ENCODE data around the gene PIGQ. TPM values are rescaled to one million over a fixed set of nuclear protein-coding genes. Genes with fewer than 3 reads are reported as not detected.

The PIGQ gene
- total and polyA plus RNA-seq, 2 of the 8 experiments (the other 6 are each of a cell fraction or from before 2014, with no cell fraction given): 36.0 to 49.2 TPM

DNA sequence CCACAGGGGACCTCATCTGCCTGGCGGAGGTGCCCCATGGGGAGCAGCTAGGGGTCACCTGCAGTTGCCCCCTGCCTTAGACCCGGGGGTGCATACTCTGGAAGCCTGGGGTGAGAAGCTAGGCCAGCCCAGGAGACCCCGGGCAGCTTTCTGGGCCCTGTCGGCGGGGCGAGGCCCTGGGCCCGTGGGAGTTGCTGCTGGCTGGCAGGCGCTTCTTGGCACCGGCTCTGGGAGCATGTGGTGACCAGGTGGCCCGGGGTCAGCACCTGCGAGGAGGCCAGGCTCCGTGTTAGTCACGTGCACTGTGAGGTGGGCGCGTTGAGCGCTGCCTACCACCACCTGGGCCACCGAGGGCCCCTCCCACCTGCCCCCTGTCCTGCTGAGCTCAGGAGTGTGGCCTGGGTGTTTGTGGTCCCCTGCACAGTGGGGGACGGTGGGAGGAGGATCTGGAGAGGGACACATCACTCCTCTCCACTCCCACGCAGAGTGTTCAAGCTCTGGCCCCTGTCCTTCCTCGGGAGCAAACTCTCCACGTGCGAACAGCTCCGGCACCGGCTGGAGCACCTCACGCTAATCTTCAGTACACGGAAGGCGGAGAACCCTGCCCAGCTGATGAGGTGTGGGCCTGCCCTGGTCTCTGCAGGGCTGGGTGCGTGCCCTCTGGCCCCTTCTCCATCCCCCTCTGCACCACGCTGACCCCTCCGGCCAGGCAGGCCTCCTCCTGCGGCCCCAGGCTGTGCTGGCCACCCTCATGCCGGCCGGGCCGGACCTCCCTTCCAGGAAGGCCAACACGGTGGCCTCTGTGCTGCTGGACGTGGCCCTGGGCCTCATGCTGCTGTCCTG lies 5.8 kb downstream of the PIGQ start:
- Histone ChIP-seq H3K18ac (ENCODE audit: extremely low read depth, low read length) (no peak overlapping the region), H3K27ac (ENCODE audit: low read depth, low read length) (no peak overlapping the region), H4K8ac (ENCODE audit: extremely low read depth, insufficient read depth, low read length) (no peak overlapping the region), H3K9me3 (ENCODE audit: insufficient read depth in 2 of 2, low read depth in 1 of 2, low read length in 1 of 2) (no peaks in the 10 kb centered on the region), H2BK12ac (ENCODE audit: low read depth, low read length) (no peak overlapping the region), H3K4ac (replicated peaks; ENCODE audit: insufficient read length, low read depth, low read length) (no peak overlapping the region), H3K79me2 (ENCODE audit: control insufficient read depth in 1 of 2, insufficient read depth in 2 of 2, low read length in 2 of 2) (peaks cover 0 to 5% of the 10 kb centered on the region in 2 experiments; a peak in 1 of 4 replicates), H3K27me3 (replicated peaks in 1 of 4; ENCODE audit: control insufficient read depth in 3 of 4, extremely low read depth in 1 of 4, insufficient read depth in 3 of 4, low read length in 3 of 4) (no peaks in the 10 kb centered on the region), H3K23me2 (ENCODE audit: low read depth, low read length) (peaks cover 2% of the 10 kb centered on the region; the same call in 1 of the 2 replicates), H3K14ac (ENCODE audit: insufficient read length) (no peak overlapping the region), H3K4me2 (ENCODE audit: insufficient read depth in 1 of 2, low read depth in 2 of 2, low read length in 2 of 2) (no peak overlapping the region), H2BK15ac (ENCODE audit: low read length) (no peak overlapping the region), H3K9ac (replicated peaks in 1 of 4; ENCODE audit: extremely low read depth in 1 of 4, low read depth in 3 of 4, low read length in 3 of 4) (no peak overlapping the region), H2BK5ac (ENCODE audit: low read depth, low read length) (no peak overlapping the region), H4K5ac (ENCODE audit: insufficient read length, low read depth, low read length) (no peak overlapping the region), H3K36me3 (ENCODE audit: control insufficient read depth in 2 of 4, insufficient read depth in 4 of 4, low read length in 3 of 4) (peaks cover 0 to 14% (median 0%) of the 10 kb centered on the region in 4 experiments; a peak in 3 of 8 replicates), H3K79me1 (ENCODE audit: low read depth, low read length) (no peaks in the 10 kb centered on the region; the same call in none of the 2 replicates), H2AK5ac (ENCODE audit: low read depth, low read length) (no peak overlapping the region), H3K23ac (ENCODE audit: insufficient read length) (no peak overlapping the region), H2BK120ac (replicated peaks; ENCODE audit: low read depth, low read length) (no peak overlapping the region), H3K56ac (replicated peaks; ENCODE audit: insufficient read length, low read depth, low read length) (no peak overlapping the region), H2BK20ac (ENCODE audit: low read length) (no peak overlapping the region), H4K91ac (replicated peaks; ENCODE audit: insufficient read length, low read length) (no peak overlapping the region), H4K20me1 (replicated peaks in 1 of 2; ENCODE audit: control insufficient read depth in 1 of 2, insufficient read depth in 2 of 2, low read length in 2 of 2) (peaks cover 0 to 18% of the 10 kb centered on the region in 2 experiments), H2AFZ (ENCODE audit: low read length) (no peak overlapping the region), H3K4me3 (ENCODE audit: extremely low read depth in 1 of 4, insufficient read depth in 2 of 4, low read depth in 3 of 4, low read length in 4 of 4) (no peak overlapping the region), H3K4me1 (replicated peaks in 1 of 4; ENCODE audit: control insufficient read depth in 3 of 4, insufficient read depth in 4 of 4, low read length in 3 of 4) (peaks cover 0 to 3% (median 1%) of the 10 kb centered on the region in 4 experiments; a peak in 4 of 7 replicates)
- no peak for TF ChIP-seq TEAD4 (IDR thresholded peaks at IDR 0.05; ENCODE audit: low read depth, low read length)
- FAIRE-seq (no peak), DNase-seq (ENCODE audit: low read depth in 1 of 2, low spot score in 2 of 2) (no peak)
- WGBS, 2 experiments (ENCODE audit: extremely low coverage in 1 of 2, insufficient coverage in 1 of 2, insufficient read length in 1 of 2, insufficient replicate concordance in 2 of 2, low coverage in 1 of 2, low lambda C conversion rate in 2 of 2, missing lambda C conversion rate in 1 of 2): 95% methylated on average over 29 of the region's 36 CpGs; no CpG with 5 or more reads in 1 of the 2 experiments
- CTCF ChIA-PET (ENCODE audit: partially characterized antibody): interaction anchor here (0.9 to 2.7 kb wide), 10 partner anchors 11 to 85 kb away, joined by 3 to 30 read pairs (median 4); partner anchors contain the start of gene RAB40C
- POLR2A ChIA-PET (ENCODE audit: partially characterized antibody): interaction anchor here (0.8 to 1.7 kb wide), 6 partner anchors 9 to 119 kb away, joined by 3 to 4 read pairs (median 4); partner anchors contain the start of gene NHLRC4

All from H1 (cell line).